Ureter (tissue), 1 donor: ENCODE data around the gene LAMB2. TPM values are rescaled to one million over a fixed set of nuclear protein-coding genes. Genes with fewer than 3 reads are reported as not detected.

Experiments
- DNase-seq: peaks from one replicate; pipeline ENCODE4 v3.0.0-alpha.2; 2020; ENCODE audit warnings: low spot score
- total RNA-seq: library from RNA; stranded (reverse); gene quantifications from one replicate; pipeline ENCODE4 v1.2.4, GENCODE V29; 2023
- donor health status: DM: yes; HTN: yes; CAD: no.

The LAMB2 gene
- total RNA-seq, 1 donor from 2014 or later, result 311 TPM

DNA sequence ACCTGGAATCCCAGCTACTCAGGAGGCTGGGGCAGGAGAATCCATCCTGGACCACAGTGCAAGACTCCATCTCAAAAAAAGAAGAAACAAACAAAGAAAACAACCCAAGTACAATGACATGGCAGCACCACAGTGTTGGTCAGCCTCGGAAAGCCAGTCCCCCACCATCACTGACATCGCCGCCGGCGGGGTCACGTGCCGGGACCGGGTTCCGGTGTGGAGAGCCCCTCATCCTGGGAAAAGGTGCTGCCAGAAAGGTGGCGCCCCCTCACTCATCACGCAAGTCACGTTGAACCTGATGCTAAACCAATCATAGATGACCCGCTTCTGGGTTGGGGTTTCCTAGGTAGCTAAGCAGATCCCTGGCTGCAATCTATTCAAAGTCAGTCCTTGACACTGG lies 56.7 kb downstream of the LAMB2 start:
- DNase-seq, result no peak

Other genes starting within 250 kb of the LAMB2 start
- 10.9 TPM for gene SLC25A20, start 234.2 kb downstream of the LAMB2 start, total RNA-seq
- gene ARIH2, start 214.2 kb downstream of the LAMB2 start, total RNA-seq, result 123 TPM
- gene P4HTM, start 142.8 kb downstream of the LAMB2 start, total RNA-seq, result 47.2 TPM
- 210 TPM for gene WDR6, start 125.7 kb downstream of the LAMB2 start, total RNA-seq
- 37.0 TPM for gene DALRD3, start 114.5 kb downstream of the LAMB2 start, total RNA-seq
- gene NDUFAF3, start 110.9 kb downstream of the LAMB2 start, total RNA-seq, result 122 TPM
- gene IMPDH2, start 103.7 kb downstream of the LAMB2 start, total RNA-seq, result 268 TPM
- gene QRICH1, start 39.0 kb downstream of the LAMB2 start, total RNA-seq, result 131 TPM
- gene QARS1, start 28.3 kb downstream of the LAMB2 start, total RNA-seq, result 355 TPM
- gene USP19, start 12.2 kb downstream of the LAMB2 start, total RNA-seq, result 69.3 TPM
- gene CCDC71, start 33.3 kb upstream of the LAMB2 start, total RNA-seq, result 32.1 TPM
- gene KLHDC8B, start 38.5 kb upstream of the LAMB2 start, total RNA-seq, result 36.5 TPM
- 8.9 TPM for gene C3orf62, start 144.2 kb upstream of the LAMB2 start, total RNA-seq
- gene USP4, start 207.0 kb upstream of the LAMB2 start, total RNA-seq, result 93.3 TPM
- 270 TPM for gene GPX1, start 225.3 kb upstream of the LAMB2 start, total RNA-seq